ENCODE results near the gene ZMYM1. TPM values are rescaled to one million over a fixed set of nuclear protein-coding genes. Genes with fewer than 3 reads are reported as not detected.
"Not testable (repeated sequence)": the region's sequence is repeated elsewhere in the genome, so short reads cannot be mapped to it uniquely, and the experiment has no call there.

Gene ZMYM1
- total RNA-seq, 5 donors from 2014 or later (not counting 1 experiment from before 2014, with no cell fraction given) = 13.7 to 26.5 (median 17.6) TPM

DNA sequence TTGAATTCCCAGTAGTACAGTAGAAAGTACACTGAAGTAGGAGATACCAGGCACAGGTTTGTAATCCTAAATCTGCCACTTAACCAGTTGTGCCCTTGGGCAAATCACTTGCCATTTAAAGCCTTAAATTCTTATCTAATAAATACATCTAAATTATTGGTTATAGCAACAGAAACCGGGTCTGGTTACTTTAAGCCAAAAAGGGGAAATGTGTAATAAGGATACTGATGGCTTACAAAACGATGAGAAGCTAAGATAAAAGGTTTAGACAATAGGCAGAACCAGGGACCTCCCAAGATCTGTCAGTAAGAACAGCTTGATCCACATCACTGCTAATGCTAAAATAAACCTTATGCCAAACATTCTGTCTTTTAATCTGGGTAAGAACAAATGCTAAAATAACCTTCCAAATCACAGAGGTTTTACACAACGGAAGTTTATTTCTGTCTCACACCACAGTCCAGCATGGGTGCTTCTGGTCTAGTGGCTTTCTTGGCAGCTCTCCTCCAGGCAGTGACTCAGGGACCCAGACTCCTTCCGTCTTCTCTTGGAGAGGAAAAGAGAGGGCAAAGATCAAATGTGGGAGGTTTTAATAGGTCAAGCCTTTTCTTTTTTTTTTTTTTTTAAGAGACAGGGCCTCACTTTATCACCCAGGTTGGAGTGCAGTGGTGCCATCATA lies 16.5 kb upstream of the ZMYM1 start:
- Mint-ChIP-seq H3K27me3 (peaks cover 29 to 33% of the 10 kb centered on the region in 2 donors), H3K4me3 (no peak overlapping the region), H3K36me3 (no peaks in the 10 kb centered on the region), H3K27ac (no peak overlapping the region), H3K9me3 (no peaks in the 10 kb centered on the region), H3K4me1 (no peaks in the 10 kb centered on the region)
- H3K36me3 ChIP-seq (ENCODE audit: control insufficient read depth in 2 of 2, extremely low read depth in 1 of 2, insufficient read depth in 1 of 2, low read length in 1 of 2) = no peaks in the 10 kb centered on the region
- POLR2A ChIA-PET = no interaction called here
- no peak overlapping the region for H3K27ac ChIP-seq (ENCODE audit: low read length)
- no peaks in the 10 kb centered on the region for H3K4me1 ChIP-seq (ENCODE audit: control insufficient read depth in 1 of 2, extremely low read depth in 1 of 2, insufficient read depth in 2 of 2, low read length in 2 of 2)
- DNase-seq (no peak), ATAC-seq (replicated peaks in 1 of 4) (no peak)
- CTCF ChIA-PET = interaction anchor here in 1 of 2 donors (0.6 kb wide), 2 partner anchors 16 to 166 kb away, joined by 3 read pairs; partner anchors contain the start of gene ZMYM1
- no peak overlapping the region for H3K4me3 ChIP-seq (ENCODE audit: control insufficient read depth in 1 of 2, extremely low read depth in 1 of 2, low read length in 1 of 2)
- H3K27me3 ChIP-seq (replicated peaks in 1 of 2; ENCODE audit: control insufficient read depth in 2 of 2, extremely low read depth in 1 of 2, insufficient read depth in 2 of 2, low read length in 1 of 2) = peaks cover 0 to 20% of the 10 kb centered on the region in 2 experiments
- no CpG with 5 or more reads among the region's 4 CpGs for WGBS (ENCODE audit: insufficient coverage)
- H3K9me3 ChIP-seq = no peaks in the 10 kb centered on the region

DNA sequence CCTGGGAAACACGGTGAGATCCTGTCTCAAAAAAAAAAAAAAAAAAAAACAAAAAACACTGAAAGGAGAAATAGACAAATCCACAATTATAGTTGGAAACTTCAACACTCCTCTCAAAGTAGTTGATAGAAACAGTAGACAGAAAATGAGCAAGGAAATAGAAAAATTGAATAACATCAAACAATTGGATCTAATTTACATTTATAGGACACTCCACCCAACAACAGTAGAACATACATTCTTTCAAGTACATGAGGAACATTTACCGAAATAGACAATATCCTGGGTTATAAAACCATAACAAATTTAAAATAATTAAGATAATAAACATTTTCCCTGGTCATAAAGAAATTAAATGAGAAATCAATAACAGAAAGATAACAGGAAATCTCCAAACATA lies 14.9 kb upstream of the ZMYM1 start:
- no peak for ATAC-seq (replicated peaks in 1 of 4)
- no peaks in the 10 kb centered on the region for H3K4me1 Mint-ChIP-seq
- H3K9me3 ChIP-seq = no peaks in the 10 kb centered on the region
- H3K36me3 ChIP-seq (ENCODE audit: control insufficient read depth in 2 of 2, extremely low read depth in 1 of 2, insufficient read depth in 1 of 2, low read length in 1 of 2) = no peaks in the 10 kb centered on the region
- H3K27me3 ChIP-seq (replicated peaks in 1 of 2; ENCODE audit: control insufficient read depth in 2 of 2, extremely low read depth in 1 of 2, insufficient read depth in 2 of 2, low read length in 1 of 2) = peaks cover 0 to 12% of the 10 kb centered on the region in 2 experiments
- H3K27ac Mint-ChIP-seq = no peak overlapping the region
- no peak for DNase-seq
- H3K9me3 Mint-ChIP-seq = no peaks in the 10 kb centered on the region
- CTCF ChIA-PET = no interaction called here
- no peaks in the 10 kb centered on the region for H3K36me3 Mint-ChIP-seq
- peaks cover 19% of the 10 kb centered on the region in 2 donors for H3K27me3 Mint-ChIP-seq
- no peak overlapping the region for H3K27ac ChIP-seq (ENCODE audit: low read length)
- no peak overlapping the region for H3K4me3 Mint-ChIP-seq
- no peaks in the 10 kb centered on the region for H3K4me1 ChIP-seq (ENCODE audit: control insufficient read depth in 1 of 2, extremely low read depth in 1 of 2, insufficient read depth in 2 of 2, low read length in 2 of 2)
- no peak overlapping the region for H3K4me3 ChIP-seq (ENCODE audit: control insufficient read depth in 1 of 2, extremely low read depth in 1 of 2, low read length in 1 of 2)
- POLR2A ChIA-PET = no interaction called here
- WGBS (ENCODE audit: insufficient coverage) = no CpG with 5 or more reads among the region's 2 CpGs

DNA sequence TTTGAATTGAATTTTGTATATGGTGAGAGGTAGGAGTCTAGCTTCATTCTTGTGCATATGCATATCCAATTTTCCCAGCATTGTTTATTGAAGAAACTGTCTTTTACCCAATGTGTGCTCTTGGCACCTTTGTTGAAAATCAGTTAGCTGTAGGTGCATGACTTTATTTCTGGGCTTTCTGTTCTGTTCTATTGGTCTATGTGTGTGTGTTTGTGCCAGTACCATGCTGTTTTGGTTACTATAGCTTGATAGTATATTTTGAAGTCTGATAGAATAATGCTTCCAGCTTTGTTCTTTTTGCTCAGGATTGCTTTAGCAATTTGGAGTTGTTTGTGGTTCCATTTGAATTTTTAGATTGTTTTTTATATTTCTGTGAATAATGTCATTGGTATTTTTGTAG lies 9.4 kb upstream of the ZMYM1 start:
- POLR2A ChIA-PET = no interaction called here
- ATAC-seq (replicated peaks in 1 of 4) (no peak), DNase-seq (no peak)
- Histone ChIP-seq H3K27me3 (replicated peaks in 1 of 2; ENCODE audit: control insufficient read depth in 2 of 2, extremely low read depth in 1 of 2, insufficient read depth in 2 of 2, low read length in 1 of 2) (peaks cover 0 to 10% of the 10 kb centered on the region in 2 experiments), H3K9me3 (no peaks in the 10 kb centered on the region), H3K4me1 (ENCODE audit: control insufficient read depth in 1 of 2, extremely low read depth in 1 of 2, insufficient read depth in 2 of 2, low read length in 2 of 2) (no peaks in the 10 kb centered on the region), H3K27ac (ENCODE audit: low read length) (no peak overlapping the region), H3K36me3 (ENCODE audit: control insufficient read depth in 2 of 2, extremely low read depth in 1 of 2, insufficient read depth in 1 of 2, low read length in 1 of 2) (no peaks in the 10 kb centered on the region), H3K4me3 (ENCODE audit: control insufficient read depth in 1 of 2, extremely low read depth in 1 of 2, low read length in 1 of 2) (no peak overlapping the region)
- Mint-ChIP-seq H3K4me3 (no peak overlapping the region), H3K9me3 (no peaks in the 10 kb centered on the region), H3K27me3 (peaks cover 9 to 14% of the 10 kb centered on the region in 2 donors), H3K4me1 (no peaks in the 10 kb centered on the region), H3K27ac (no peak overlapping the region), H3K36me3 (no peaks in the 10 kb centered on the region)
- CTCF ChIA-PET = no interaction called here

DNA sequence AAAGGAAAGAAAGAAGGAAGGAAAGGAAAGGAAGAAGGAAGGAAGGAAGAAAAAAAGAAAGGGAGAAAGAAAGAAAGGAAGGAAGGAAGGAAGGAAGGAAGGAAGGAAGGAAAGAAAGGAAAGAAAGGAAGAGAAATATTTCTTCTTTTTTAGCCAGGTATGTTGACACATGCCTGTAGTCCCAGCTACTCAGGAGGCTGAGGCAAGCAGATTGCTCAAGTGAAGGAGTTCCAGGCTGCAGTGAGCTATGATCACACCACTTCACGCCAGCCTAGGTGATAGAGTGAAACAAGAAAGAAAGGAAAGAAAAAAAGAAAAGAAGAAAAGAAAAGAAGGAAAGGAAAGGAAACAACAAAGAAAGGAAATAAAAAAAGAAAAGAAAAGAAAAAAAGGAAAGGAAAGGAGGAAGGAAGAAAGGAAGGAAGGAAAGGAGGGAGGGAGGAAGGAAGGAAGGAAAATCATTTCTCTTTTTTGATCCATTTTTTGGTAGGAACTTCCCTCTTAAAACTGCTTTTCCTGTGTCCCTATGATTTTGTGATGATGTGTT lies 5.8 kb upstream of the ZMYM1 start:
- no peaks in the 10 kb centered on the region for H3K36me3 Mint-ChIP-seq
- H3K4me3 ChIP-seq (ENCODE audit: control insufficient read depth in 1 of 2, extremely low read depth in 1 of 2, low read length in 1 of 2) = no peak overlapping the region
- no peaks in the 10 kb centered on the region for H3K9me3 Mint-ChIP-seq
- peaks cover 0 to 15% of the 10 kb centered on the region in 2 experiments for H3K27me3 ChIP-seq (replicated peaks in 1 of 2; ENCODE audit: control insufficient read depth in 2 of 2, extremely low read depth in 1 of 2, insufficient read depth in 2 of 2, low read length in 1 of 2)
- no peaks in the 10 kb centered on the region for H3K9me3 ChIP-seq
- H3K4me3 Mint-ChIP-seq = no peak overlapping the region
- no peaks in the 10 kb centered on the region for H3K4me1 ChIP-seq (ENCODE audit: control insufficient read depth in 1 of 2, extremely low read depth in 1 of 2, insufficient read depth in 2 of 2, low read length in 2 of 2)
- no peak overlapping the region for H3K27ac Mint-ChIP-seq
- no CpG with 5 or more reads among the region's 1 CpG for WGBS (ENCODE audit: insufficient coverage)
- DNase-seq (no peak), ATAC-seq (replicated peaks in 1 of 4) (no peak)
- CTCF ChIA-PET = no interaction called here
- H3K27me3 Mint-ChIP-seq = peaks cover 14 to 19% of the 10 kb centered on the region in 2 donors
- POLR2A ChIA-PET = interaction anchor here in 1 of 2 donors (0.6 kb wide), 1 partner anchor 106 kb away, joined by 3 read pairs; no protein-coding TSS in a partner anchor
- no peaks in the 10 kb centered on the region for H3K36me3 ChIP-seq (ENCODE audit: control insufficient read depth in 2 of 2, extremely low read depth in 1 of 2, insufficient read depth in 1 of 2, low read length in 1 of 2)
- no peaks in the 10 kb centered on the region for H3K4me1 Mint-ChIP-seq
- H3K27ac ChIP-seq (ENCODE audit: low read length) = no peak overlapping the region

DNA sequence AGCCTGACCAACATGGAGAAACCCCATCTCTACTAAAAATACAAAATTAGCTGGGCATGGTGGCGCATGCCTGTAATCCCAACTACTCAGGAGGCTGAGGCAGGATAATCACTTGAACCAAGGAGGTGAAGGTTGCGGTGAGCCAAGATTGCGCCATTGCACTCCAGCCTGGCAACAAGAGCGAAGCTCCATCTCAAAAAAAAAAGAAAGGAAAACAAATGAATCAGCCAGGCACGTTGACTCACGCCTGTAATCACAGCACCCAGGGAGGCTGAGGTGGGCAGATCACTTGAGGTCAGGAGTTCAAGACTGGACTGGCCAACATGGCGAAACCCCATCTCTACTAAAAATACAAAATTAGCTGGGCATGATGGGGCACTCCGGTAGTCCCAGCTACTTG lies 2.8 kb upstream of the ZMYM1 start:
- H3K9me3 Mint-ChIP-seq; CTCF ChIA-PET; DNase-seq; ATAC-seq (replicated peaks in 1 of 4); H3K36me3 ChIP-seq (ENCODE audit: control insufficient read depth in 2 of 2, extremely low read depth in 1 of 2, insufficient read depth in 1 of 2, low read length in 1 of 2); H3K27ac ChIP-seq (ENCODE audit: low read length); H3K27me3 ChIP-seq (replicated peaks in 1 of 2; ENCODE audit: control insufficient read depth in 2 of 2, extremely low read depth in 1 of 2, insufficient read depth in 2 of 2, low read length in 1 of 2); H3K27ac Mint-ChIP-seq; H3K4me3 Mint-ChIP-seq; POLR2A ChIA-PET; H3K36me3 Mint-ChIP-seq; H3K4me3 ChIP-seq (ENCODE audit: control insufficient read depth in 1 of 2, extremely low read depth in 1 of 2, low read length in 1 of 2); H3K9me3 ChIP-seq: not testable (repeated sequence)
- 95% methylated on average over 4 of the region's 8 CpGs for WGBS (ENCODE audit: insufficient coverage)
- peaks cover 26 to 29% (median 27%) of the 10 kb centered on the region in 3 donors for H3K4me1 Mint-ChIP-seq
- peaks cover 2 to 22% of the 10 kb centered on the region in 2 experiments for H3K4me1 ChIP-seq (ENCODE audit: control insufficient read depth in 1 of 2, extremely low read depth in 1 of 2, insufficient read depth in 2 of 2, low read length in 2 of 2)
- H3K27me3 Mint-ChIP-seq = peaks cover 14 to 19% of the 10 kb centered on the region in 2 donors

DNA sequence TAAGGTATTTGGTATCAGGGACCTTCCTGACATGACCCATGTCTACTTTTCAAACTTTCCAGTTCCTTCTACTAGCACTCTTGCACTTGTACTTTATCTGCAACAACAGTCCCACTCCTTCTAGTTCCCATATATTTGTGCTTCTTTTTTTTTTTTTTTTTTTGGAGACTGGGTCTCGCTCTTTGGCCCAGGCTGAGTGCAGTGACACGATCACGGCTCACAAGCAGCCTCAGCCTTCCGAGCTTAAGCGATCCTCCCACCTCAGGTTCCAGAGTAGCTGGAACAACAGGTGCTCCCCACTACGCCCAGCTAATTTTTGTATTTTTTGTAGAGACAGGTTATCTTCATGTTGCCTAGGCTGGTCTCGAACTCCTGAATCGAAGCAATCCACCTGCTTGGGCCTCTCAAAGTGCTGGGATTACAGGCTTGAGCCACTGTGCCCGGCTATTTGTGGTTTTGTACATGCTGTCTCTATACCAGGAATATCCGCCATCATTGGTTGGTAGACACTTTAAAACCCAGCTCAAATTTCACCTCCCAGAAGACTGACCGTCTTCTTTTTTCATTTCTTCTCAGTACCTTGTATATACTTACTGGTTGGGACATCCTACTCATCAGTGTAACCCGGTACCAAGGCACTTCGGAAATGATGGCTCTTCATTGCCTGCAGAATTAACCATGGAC lies 1.1 kb downstream of the ZMYM1 start:
- Mint-ChIP-seq H3K36me3 (peaks cover 17% of the 10 kb centered on the region), H3K27ac (peak overlapping the region; percentile 99), H3K27me3 (peaks cover 8 to 9% of the 10 kb centered on the region in 2 donors), H3K4me1 (peaks cover 47 to 55% (median 47%) of the 10 kb centered on the region in 3 donors), H3K9me3 (no peaks in the 10 kb centered on the region), H3K4me3 (peak overlapping the region; percentile 97 to 99 (median 98))
- Histone ChIP-seq H3K4me3 (ENCODE audit: control insufficient read depth in 1 of 2, extremely low read depth in 1 of 2, low read length in 1 of 2) (peak overlapping the region; percentile 60 to 90), H3K36me3 (ENCODE audit: control insufficient read depth in 2 of 2, extremely low read depth in 1 of 2, insufficient read depth in 1 of 2, low read length in 1 of 2) (no peaks in the 10 kb centered on the region), H3K9me3 (no peaks in the 10 kb centered on the region), H3K27me3 (replicated peaks in 1 of 2; ENCODE audit: control insufficient read depth in 2 of 2, extremely low read depth in 1 of 2, insufficient read depth in 2 of 2, low read length in 1 of 2) (peaks cover 0 to 7% of the 10 kb centered on the region in 2 experiments), H3K27ac (ENCODE audit: low read length) (peak overlapping the region; percentile 85), H3K4me1 (ENCODE audit: control insufficient read depth in 1 of 2, extremely low read depth in 1 of 2, insufficient read depth in 2 of 2, low read length in 2 of 2) (peaks cover 2 to 22% of the 10 kb centered on the region in 2 experiments)
- DNase-seq (peak in 1 of 35 experiments; percentile 4), ATAC-seq (replicated peaks in 1 of 4) (no peak)
- POLR2A ChIA-PET = interaction anchor here in 1 of 2 donors (0.8 kb wide), 1 partner anchor 49 kb away, joined by 3 read pairs; no protein-coding TSS in a partner anchor
- WGBS (ENCODE audit: insufficient coverage) = 100% methylated on average over 9 of the region's 13 CpGs
- CTCF ChIA-PET = interaction anchor here (0.6 kb wide), 2 partner anchors 48 to 691 kb away, joined by 3 to 4 read pairs; no protein-coding TSS in a partner anchor

All from T-cell (primary cell).